Stimulated activated CD8-positive, alpha-beta memory T cell treated with anti-CD3 and anti-CD28 coated beads, Interleukin-4, amount 100 ng/mL, for 48 hours (primary cell): Measurements from ENCODE around the gene IL3RA.
A peak's percentile ranks its signal among the peaks of the same experiment; 100 is the strongest.
"Not testable (repeated sequence)": the region's sequence is repeated elsewhere in the genome, so short reads cannot be mapped to it uniquely, and the experiment has no call there.

Experiments used
- DNase-seq: peaks from one replicate; pipeline ENCODE4 v3.0.0-alpha.2; 2020

The IL3RA gene

GRCh38 chrX:1332433-1332832 lies 4.2 kb upstream of the IL3RA start:
- not testable (repeated sequence) for DNase-seq

- DNase-seq: no peak
These were observed 1.7 kb upstream of the IL3RA start for GRCh38 chrX:1334854-1335253.

- DNase-seq: no peak
These were observed 579 bp downstream of the IL3RA start for GRCh38 chrX:1336948-1337779.

- DNase-seq: no peak
These were observed 5.1 kb downstream of the IL3RA start for GRCh38 chrX:1341545-1342184.

- DNase-seq: not testable (repeated sequence)
These were observed 13.0 kb downstream of the IL3RA start for GRCh38 chrX:1349606-1350005.

- DNase-seq: no peak
These were observed 15.6 kb downstream of the IL3RA start for GRCh38 chrX:1351981-1352714.

GRCh38 chrX:1354036-1355019 lies 17.7 kb downstream of the IL3RA start:
- DNase-seq: no peak

GRCh38 chrX:1355131-1356046 lies 18.8 kb downstream of the IL3RA start:
- no peak for DNase-seq

- DNase-seq: no peak
These were observed 21.4 kb downstream of the IL3RA start for GRCh38 chrX:1357993-1358392.

GRCh38 chrX:1358793-1359476 lies 22.4 kb downstream of the IL3RA start:
- no peak for DNase-seq

GRCh38 chrX:1359477-1359873 lies 22.9 kb downstream of the IL3RA start:
- no peak for DNase-seq

GRCh38 chrX:1360171-1360570 lies 23.6 kb downstream of the IL3RA start:
- DNase-seq: no peak

- DNase-seq: peak; percentile 48
These were observed 24.7 kb downstream of the IL3RA start for GRCh38 chrX:1361275-1361674.

GRCh38 chrX:1361910-1362309 lies 25.3 kb downstream of the IL3RA start:
- no peak for DNase-seq

GRCh38 chrX:1366363-1366762 lies 29.8 kb downstream of the IL3RA start:
- not testable (repeated sequence) for DNase-seq

- no peak for DNase-seq
These were observed 31.8 kb downstream of the IL3RA start for GRCh38 chrX:1368385-1368698.

- peak; percentile 26 for DNase-seq
These were observed 41.7 kb downstream of the IL3RA start for GRCh38 chrX:1378306-1378759.

GRCh38 chrX:1380672-1381233 lies 44.2 kb downstream of the IL3RA start:
- DNase-seq: peak; percentile 56

- peak; percentile 32 for DNase-seq
These were observed 48.2 kb downstream of the IL3RA start for GRCh38 chrX:1384658-1385252.
